Fibroblast of mammary gland (primary cell): ENCODE results near the gene LMLN.

ENCODE experiments used
- DNase-seq: peaks from one replicate; pipeline ENCODE4 v3.0.0-alpha.2; 2010; ENCODE audit warnings: low read depth
- H3K4me3 ChIP-seq: 2 replicates; pipeline ENCODE4 v1.5.1; 2011; ENCODE audit warnings: low read depth, mild to moderate bottlenecking, low read length, moderate library complexity; ENCODE audit not compliant: control insufficient read depth
- TF ChIP-seq, protein P1 (sequence below): conservative IDR thresholded peaks from 2 replicates; pipeline ENCODE4 v1.5.1; 2011; ENCODE audit warnings: low read depth, low read length, inconsistent platforms; ENCODE audit not compliant: control insufficient read depth, insufficient read depth

LMLN gene

DNA sequence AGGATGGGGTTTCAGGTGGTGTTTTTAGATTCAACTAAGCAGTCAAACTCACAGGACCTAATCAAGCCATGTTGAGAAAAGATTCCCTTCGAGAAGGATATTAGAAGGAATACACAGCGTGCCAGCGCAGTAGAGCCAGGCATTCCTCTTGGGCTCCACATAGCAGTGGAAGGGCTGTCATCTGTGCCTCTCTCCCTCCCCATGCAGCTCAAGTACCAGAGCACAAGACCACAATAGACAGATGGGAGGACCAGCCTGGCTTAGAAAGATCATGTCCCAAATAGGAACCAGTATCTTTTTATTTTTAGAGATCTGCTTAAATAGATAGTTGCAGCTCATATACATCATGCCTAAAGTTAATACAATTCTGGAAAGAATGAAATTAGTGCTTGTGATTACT lies 37.9 kb downstream of the LMLN start:
- TF ChIP-seq, protein P1, sequence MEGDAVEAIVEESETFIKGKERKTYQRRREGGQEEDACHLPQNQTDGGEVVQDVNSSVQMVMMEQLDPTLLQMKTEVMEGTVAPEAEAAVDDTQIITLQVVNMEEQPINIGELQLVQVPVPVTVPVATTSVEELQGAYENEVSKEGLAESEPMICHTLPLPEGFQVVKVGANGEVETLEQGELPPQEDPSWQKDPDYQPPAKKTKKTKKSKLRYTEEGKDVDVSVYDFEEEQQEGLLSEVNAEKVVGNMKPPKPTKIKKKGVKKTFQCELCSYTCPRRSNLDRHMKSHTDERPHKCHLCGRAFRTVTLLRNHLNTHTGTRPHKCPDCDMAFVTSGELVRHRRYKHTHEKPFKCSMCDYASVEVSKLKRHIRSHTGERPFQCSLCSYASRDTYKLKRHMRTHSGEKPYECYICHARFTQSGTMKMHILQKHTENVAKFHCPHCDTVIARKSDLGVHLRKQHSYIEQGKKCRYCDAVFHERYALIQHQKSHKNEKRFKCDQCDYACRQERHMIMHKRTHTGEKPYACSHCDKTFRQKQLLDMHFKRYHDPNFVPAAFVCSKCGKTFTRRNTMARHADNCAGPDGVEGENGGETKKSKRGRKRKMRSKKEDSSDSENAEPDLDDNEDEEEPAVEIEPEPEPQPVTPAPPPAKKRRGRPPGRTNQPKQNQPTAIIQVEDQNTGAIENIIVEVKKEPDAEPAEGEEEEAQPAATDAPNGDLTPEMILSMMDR = no peak
- DNase-seq = no peak
- no peak overlapping the region for H3K4me3 ChIP-seq

DNA sequence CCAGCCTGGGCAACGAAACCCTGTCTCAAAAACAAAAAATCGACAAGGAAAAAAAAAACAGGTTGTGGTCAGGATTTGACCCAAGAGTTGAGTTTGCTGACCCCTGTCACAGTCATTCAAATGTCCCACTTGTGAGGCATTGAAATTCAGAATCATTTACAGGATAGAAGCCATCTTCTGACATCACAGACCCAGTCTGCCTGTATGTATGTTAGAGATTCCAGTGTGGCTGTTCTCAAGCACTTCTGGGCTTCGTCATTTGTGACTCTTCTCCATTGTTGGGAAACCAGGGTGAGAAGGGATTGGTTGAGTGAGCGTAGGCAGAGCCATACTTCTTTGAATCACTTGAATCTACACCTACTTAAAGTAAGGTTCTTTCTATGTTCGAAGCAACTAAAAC lies 57.1 kb downstream of the LMLN start:
- no peak for DNase-seq
- no peak overlapping the region for H3K4me3 ChIP-seq

DNA sequence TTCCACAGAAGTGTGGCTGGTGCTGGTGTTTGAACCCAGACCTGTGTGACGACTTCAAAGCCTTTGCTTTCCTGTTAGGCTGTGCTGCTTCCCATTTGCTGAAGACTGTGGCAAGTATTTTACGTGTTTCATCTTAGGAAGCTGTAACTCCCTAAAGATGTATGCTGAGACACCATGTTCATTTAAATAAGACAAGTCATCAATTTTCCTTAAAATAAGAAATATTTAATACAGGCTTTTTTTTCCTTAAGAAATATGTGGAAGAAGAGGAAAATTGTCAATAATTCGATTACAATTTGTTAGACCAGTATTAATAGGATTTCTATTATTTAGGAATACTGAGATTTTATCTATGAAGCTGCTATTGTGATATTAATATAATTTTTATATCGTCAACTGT lies 58.4 kb downstream of the LMLN start:
- TF ChIP-seq, protein P1 = no peak
- DNase-seq = no peak
- H3K4me3 ChIP-seq = no peak overlapping the region

More for the DNA sequence above, 57.1 kb downstream of the LMLN start:
- TF ChIP-seq, protein P1 = no peak

DNA sequence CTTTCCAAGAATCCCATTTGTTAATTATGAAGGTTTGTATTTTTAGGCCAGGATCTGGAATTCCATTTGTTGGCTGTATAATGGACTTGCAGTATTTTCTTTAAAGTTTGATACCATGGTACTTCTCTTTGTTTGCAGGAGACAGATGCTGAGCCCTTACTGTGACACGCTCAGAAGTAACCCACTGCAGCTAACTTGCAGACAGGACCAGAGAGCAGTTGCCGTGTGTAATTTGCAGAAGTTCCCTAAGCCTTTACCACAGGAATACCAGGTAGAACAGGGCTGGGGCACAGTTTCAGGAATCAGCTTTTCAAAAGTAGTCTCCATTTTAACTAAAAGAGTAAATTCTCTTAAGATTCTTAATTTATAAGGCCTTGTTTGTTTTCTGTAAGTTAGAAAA lies 59.1 kb downstream of the LMLN start:
- H3K4me3 ChIP-seq = no peak overlapping the region
- DNase-seq = no peak
- TF ChIP-seq, protein P1 = no peak

DNA sequence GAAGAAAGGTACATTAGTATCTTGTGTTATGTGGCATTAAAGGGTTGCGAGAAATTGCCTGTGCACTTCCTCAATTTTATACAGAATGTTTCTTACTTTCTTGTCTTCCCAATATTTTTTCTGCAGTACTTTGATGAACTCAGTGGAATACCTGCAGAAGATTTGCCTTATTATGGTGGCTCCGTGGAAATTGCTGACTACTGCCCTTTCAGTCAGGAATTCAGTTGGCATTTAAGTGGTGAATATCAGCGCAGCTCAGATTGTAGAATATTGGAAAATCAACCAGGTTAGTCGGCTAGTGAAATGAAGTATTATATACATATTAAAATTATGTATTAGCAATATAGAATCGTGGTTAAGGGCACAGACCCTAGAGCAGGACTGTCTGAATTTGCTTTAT lies 61.3 kb downstream of the LMLN start:
- no peak overlapping the region for H3K4me3 ChIP-seq
- no peak for DNase-seq
- TF ChIP-seq, protein P1 = no peak

DNA sequence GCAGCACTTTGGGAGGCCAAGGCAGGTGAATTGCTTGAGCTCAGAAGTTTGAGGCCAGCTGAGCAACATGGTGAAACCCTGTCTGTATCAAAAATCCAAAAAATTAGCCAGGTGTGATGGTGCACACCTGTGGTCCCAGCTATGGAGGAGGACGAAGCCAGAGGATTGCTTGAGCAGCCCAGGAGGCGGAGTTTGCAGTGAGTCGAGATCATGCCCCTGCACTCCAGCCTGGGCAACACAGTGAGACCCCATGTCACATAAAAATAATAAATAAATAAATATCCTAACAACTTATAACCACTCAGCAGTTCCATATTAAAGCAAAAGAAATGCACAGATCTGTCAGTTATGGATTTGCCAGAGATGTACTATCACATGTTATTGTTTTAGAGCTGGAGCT lies 62.6 kb downstream of the LMLN start:
- TF ChIP-seq, protein P1 = no peak
- no peak overlapping the region for H3K4me3 ChIP-seq
- no peak for DNase-seq

DNA sequence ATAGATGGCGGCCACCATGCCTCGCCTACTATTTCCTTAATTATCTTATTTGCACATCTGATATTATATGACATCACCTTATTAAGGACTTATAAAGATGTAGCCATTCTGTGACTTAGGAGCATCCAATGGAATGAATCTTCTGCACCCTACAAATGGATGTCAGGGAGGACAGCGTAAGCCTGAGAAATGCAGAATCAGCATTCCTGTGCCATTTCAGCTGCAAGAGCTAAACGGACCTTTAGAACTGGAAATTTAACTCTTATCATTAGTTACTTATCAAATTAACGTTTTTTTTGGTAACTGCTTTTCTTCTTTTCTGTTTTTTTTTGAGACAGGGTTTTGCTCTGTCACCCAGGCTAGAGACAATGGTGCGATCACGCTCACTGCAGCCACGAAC lies 65.6 kb downstream of the LMLN start:
- no peak overlapping the region for H3K4me3 ChIP-seq
- TF ChIP-seq, protein P1 = no peak
- DNase-seq = no peak
